ENCODE results near the gene C1orf53.
A peak's percentile ranks its signal among the peaks of the same experiment; 100 is the strongest.

GRCh38 chr1:197924516-197925123 is 22.2 kb downstream of the C1orf53 start:
- peak; percentile 84 for TF ChIP-seq CTCF (conservative IDR thresholded peaks at IDR 0.05)
- no peak for TF ChIP-seq EZH2 (IDR thresholded peaks at IDR 0.05; ENCODE audit: low read depth)
